HepG2 (cell line): Measurements from ENCODE around the gene CNBD2. TPM values are rescaled to one million over a fixed set of nuclear protein-coding genes. Genes with fewer than 3 reads are reported as not detected.

ENCODE experiments used
- AFF4 ChIP-seq: sonication (generic); formaldehyde crosslinking; IDR thresholded peaks from 2 replicates; pipeline ENCODE4 v1.4.0; 2020; ENCODE audit warnings: missing genetic modification reagents
- HOXA5 ChIP-seq: sonication (generic); formaldehyde crosslinking; IDR thresholded peaks from 2 replicates; pipeline ENCODE4 v1.4.0; 2020; ENCODE audit warnings: missing genetic modification reagents
- IRF1 ChIP-seq: sonication (generic); formaldehyde crosslinking; IDR thresholded peaks from 2 replicates; pipeline ENCODE4 v1.4.0; 2020; ENCODE audit warnings: low read depth, mild to moderate bottlenecking, missing genetic modification reagents
- KLF15 ChIP-seq: sonication (generic); formaldehyde crosslinking; IDR thresholded peaks from 2 replicates; pipeline ENCODE4 v1.8.1; 2023; ENCODE audit warnings: borderline replicate concordance, mild to moderate bottlenecking, inconsistent platforms, missing genetic modification reagents, mixed read lengths
- PATZ1 ChIP-seq: sonication (generic); formaldehyde crosslinking; IDR thresholded peaks from 2 replicates; pipeline ENCODE4 v1.4.0; 2020; ENCODE audit warnings: missing genetic modification reagents
- PRDM10 ChIP-seq: sonication (generic); formaldehyde crosslinking; IDR thresholded peaks from 2 replicates; pipeline ENCODE4 v1.4.0; 2020; ENCODE audit warnings: low read depth, missing genetic modification reagents
- TMF1 ChIP-seq: sonication (generic); formaldehyde crosslinking; IDR thresholded peaks from 2 replicates; pipeline ENCODE4 v1.8.1; 2022; ENCODE audit warnings: low read depth, missing genetic modification reagents
- ZNF318 ChIP-seq: sonication (generic); formaldehyde crosslinking; IDR thresholded peaks from 2 replicates; pipeline ENCODE4 v1.4.0; 2020; ENCODE audit warnings: mild to moderate bottlenecking, missing genetic modification reagents
- ZNF577 ChIP-seq: sonication (generic); formaldehyde crosslinking; IDR thresholded peaks from 2 replicates; pipeline ENCODE4 v1.4.0; 2020; ENCODE audit warnings: mild to moderate bottlenecking, low read depth, missing genetic modification reagents, borderline replicate concordance
- ZNF607 ChIP-seq: sonication (generic); formaldehyde crosslinking; IDR thresholded peaks from 2 replicates; pipeline ENCODE4 v1.5.1; 2020; ENCODE audit warnings: missing genetic modification reagents, mild to moderate bottlenecking, borderline replicate concordance
- polyA plus RNA-seq, 8 experiments: library from polyadenylated mRNA; depleted of rRNA in 3 of 8; stranded (reverse) in 7 of 8; unstranded in 1 of 8; fragments of >200 nt; fragmentation: Illumina TruSeq in 4 of 8; extraction: Trizol in 4 of 8; gene quantifications; 2 replicates each; pipeline versions ENCODE4 v1.2.1 to v1.2.3, GENCODE V29; 2011 to 2016; ENCODE audit warnings: low read depth in 4 of 8, missing spikeins in 1 of 8, mixed read lengths in 1 of 8; ENCODE audit not compliant: insufficient read depth in 1 of 8
- total RNA-seq, 5 experiments: library from RNA; depleted of rRNA; stranded (reverse); fragments of >200 nt; fragmentation: Illumina TruSeq; extraction: Trizol; gene quantifications; 2 replicates each; pipeline ENCODE4 v1.2.3, GENCODE V29; 2016; ENCODE audit warnings: low read depth in 1 of 5

The CNBD2 gene
- total and polyA plus RNA-seq, 2 of the 13 experiments (the other 11 are each of a cell fraction or from before 2014, with no cell fraction given): 12.4 to 22.8 TPM

GRCh38 chr20:35947489-35947888, 20.9 kb upstream of the CNBD2 start (continued):
- TF ChIP-seq ZNF318 (CRISPR knock-in tag): no peak
- no peak for TF ChIP-seq IRF1 (CRISPR knock-in tag)
- no peak for TF ChIP-seq KLF15
- TF ChIP-seq ZNF577: no peak
- TF ChIP-seq TMF1 (CRISPR knock-in tag): no peak; the same call in 1 of the 2 replicates
- TF ChIP-seq PRDM10 (CRISPR knock-in tag): no peak
- TF ChIP-seq PATZ1: peak; percentile 73
- TF ChIP-seq ZNF607: no peak
- no peak for TF ChIP-seq HOXA5
- TF ChIP-seq AFF4: no peak
